ENCODE measurements around the gene TNPO1.
"Not testable (repeated sequence)": the region's sequence is repeated elsewhere in the genome, so short reads cannot be mapped to it uniquely, and the experiment has no call there.

Gene TNPO1

DNA sequence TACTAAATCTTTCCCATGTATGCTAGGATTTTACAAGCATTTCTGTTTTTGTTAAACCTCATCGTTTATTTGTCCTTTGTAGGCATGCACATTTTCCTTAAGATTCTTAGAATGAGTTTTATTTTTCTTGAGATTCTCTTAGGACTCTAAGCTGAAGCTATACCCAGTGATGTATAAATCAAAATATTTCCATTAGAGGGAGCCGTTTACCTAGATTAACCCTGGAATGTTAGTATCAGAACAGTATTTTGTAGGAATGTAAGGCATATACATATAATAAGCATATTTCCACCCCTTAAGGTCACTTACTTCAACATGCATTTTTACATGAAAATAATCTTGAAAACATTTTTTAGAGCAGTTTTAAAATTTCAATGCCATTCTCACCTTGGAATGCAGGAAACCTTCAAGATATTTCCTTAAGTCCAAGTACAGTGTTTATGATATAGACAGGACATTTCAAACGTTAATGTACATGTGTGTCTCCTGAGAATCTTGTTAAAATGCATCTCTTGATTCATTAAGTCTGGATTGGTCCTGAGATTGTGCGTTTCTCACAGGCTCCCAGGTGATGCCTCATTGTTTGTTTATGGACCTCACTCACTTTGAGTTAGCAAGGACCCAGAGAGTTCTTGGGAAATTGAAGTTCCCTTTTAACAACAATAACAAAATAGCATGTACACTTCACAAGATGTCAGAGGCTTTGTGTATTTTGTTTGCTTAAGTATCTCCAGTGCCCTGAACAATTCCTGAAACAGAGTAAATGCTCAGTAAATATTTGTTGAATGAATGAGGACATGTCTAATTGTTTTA is 104.4 kb downstream of the TNPO1 start:
- ChIA-PET POLR2A (no interaction called here), CTCF (interaction anchor here (0.9 to 1.3 kb wide), 2 partner anchors 113 to 297 kb away, joined by 3 read pairs; no protein-coding TSS in a partner anchor)
- no peak overlapping the region for H3K4me3 ChIP-seq (ENCODE audit: control insufficient read depth in 1 of 7, extremely low read depth in 1 of 7, insufficient read depth in 4 of 7, low read depth in 2 of 7, low read length in 6 of 7)
- peak; percentile 26 to 49 (median 40) for DNase-seq
- H3K36me3 ChIP-seq (ENCODE audit: control insufficient read depth in 4 of 4, insufficient read depth in 4 of 4, low read length in 3 of 4): no peaks in the 10 kb centered on the region
- H3K4me1 ChIP-seq (ENCODE audit: control extremely low read depth in 1 of 4, control insufficient read depth in 4 of 4, insufficient read depth in 4 of 4, low read length in 3 of 4): no peaks in the 10 kb centered on the region
- H3K9me3 ChIP-seq (ENCODE audit: control extremely low read depth in 1 of 5, control insufficient read depth in 4 of 5, insufficient read depth in 2 of 5, low read depth in 1 of 5, low read length in 4 of 5): no peaks in the 10 kb centered on the region
- 38% methylated on average over 1 of the region's 4 CpGs for WGBS (ENCODE audit: insufficient coverage)
- H3K27me3 ChIP-seq (replicated peaks in 2 of 5; ENCODE audit: control insufficient read depth in 4 of 5, insufficient read depth in 5 of 5, low read length in 4 of 5): peaks cover 0 to 2% (median 0%) of the 10 kb centered on the region in 5 experiments
- no peak overlapping the region for H3K27ac ChIP-seq (ENCODE audit: insufficient read depth in 1 of 2, low read depth in 1 of 2, low read length in 2 of 2, poor library complexity in 1 of 2, severe bottlenecking in 2 of 2)

DNA sequence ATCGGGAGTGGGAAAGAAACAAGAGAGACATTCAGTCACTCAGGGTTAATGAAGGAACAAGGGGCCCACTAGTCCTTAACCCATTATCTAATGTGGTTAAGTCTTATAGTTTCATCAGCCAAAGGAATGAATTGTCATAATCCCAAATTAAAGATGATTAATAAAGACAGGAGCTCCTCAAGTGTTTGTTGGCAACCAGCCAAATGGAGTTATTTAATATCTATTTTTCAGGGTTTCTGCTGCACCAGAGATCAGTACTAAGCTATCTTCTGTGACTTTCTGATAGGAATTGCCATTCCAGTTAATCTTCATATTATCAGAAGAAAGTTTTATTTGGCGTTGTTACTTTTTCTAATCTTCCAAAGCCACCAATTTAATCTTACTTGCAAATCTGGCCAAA is 105.4 kb downstream of the TNPO1 start:
- 83% methylated on average over 2 of the region's 2 CpGs for WGBS (ENCODE audit: insufficient coverage)

DNA sequence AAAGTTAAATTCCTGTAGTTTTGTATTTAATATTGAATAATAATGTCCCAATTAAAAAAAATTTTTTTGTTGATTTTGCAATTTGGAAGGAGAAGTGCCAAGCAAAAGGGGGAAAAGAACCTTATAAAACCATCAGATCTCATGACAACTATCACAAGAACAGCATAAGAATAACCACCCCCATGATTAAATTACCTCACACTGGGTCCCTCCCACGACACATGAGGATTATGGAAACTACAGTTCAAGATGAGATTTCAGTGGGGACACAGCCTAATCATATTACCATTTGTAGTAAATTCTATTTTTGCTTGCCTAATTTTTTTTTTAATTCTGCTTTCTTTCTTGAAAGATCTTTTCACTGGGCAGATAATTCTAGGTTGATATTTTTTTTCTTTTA is 106.0 kb downstream of the TNPO1 start:
- Histone ChIP-seq H3K27me3 (replicated peaks in 2 of 5; ENCODE audit: control insufficient read depth in 4 of 5, insufficient read depth in 5 of 5, low read length in 4 of 5) (peaks cover 0 to 2% (median 0%) of the 10 kb centered on the region in 5 experiments), H3K9me3 (ENCODE audit: control extremely low read depth in 1 of 5, control insufficient read depth in 4 of 5, insufficient read depth in 2 of 5, low read depth in 1 of 5, low read length in 4 of 5) (no peaks in the 10 kb centered on the region), H3K4me3 (ENCODE audit: control insufficient read depth in 1 of 7, extremely low read depth in 1 of 7, insufficient read depth in 4 of 7, low read depth in 2 of 7, low read length in 6 of 7) (no peak overlapping the region), H3K27ac (ENCODE audit: insufficient read depth in 1 of 2, low read depth in 1 of 2, low read length in 2 of 2, poor library complexity in 1 of 2, severe bottlenecking in 2 of 2) (no peak overlapping the region), H3K4me1 (ENCODE audit: control extremely low read depth in 1 of 4, control insufficient read depth in 4 of 4, insufficient read depth in 4 of 4, low read length in 3 of 4) (no peaks in the 10 kb centered on the region), H3K36me3 (ENCODE audit: control insufficient read depth in 4 of 4, insufficient read depth in 4 of 4, low read length in 3 of 4) (no peaks in the 10 kb centered on the region)
- POLR2A ChIA-PET: no interaction called here
- CTCF ChIA-PET: no interaction called here
- no peak for DNase-seq
- no CpG with 5 or more reads among the region's 1 CpG for WGBS (ENCODE audit: insufficient coverage)

More for the DNA sequence above, 105.4 kb downstream of the TNPO1 start:
- DNase-seq: no peak
- Histone ChIP-seq H3K4me3 (ENCODE audit: control insufficient read depth in 1 of 7, extremely low read depth in 1 of 7, insufficient read depth in 4 of 7, low read depth in 2 of 7, low read length in 6 of 7) (no peak overlapping the region), H3K4me1 (ENCODE audit: control extremely low read depth in 1 of 4, control insufficient read depth in 4 of 4, insufficient read depth in 4 of 4, low read length in 3 of 4) (no peaks in the 10 kb centered on the region), H3K27ac (ENCODE audit: insufficient read depth in 1 of 2, low read depth in 1 of 2, low read length in 2 of 2, poor library complexity in 1 of 2, severe bottlenecking in 2 of 2) (no peak overlapping the region), H3K9me3 (ENCODE audit: control extremely low read depth in 1 of 5, control insufficient read depth in 4 of 5, insufficient read depth in 2 of 5, low read depth in 1 of 5, low read length in 4 of 5) (no peaks in the 10 kb centered on the region), H3K27me3 (replicated peaks in 2 of 5; ENCODE audit: control insufficient read depth in 4 of 5, insufficient read depth in 5 of 5, low read length in 4 of 5) (peaks cover 0 to 2% (median 0%) of the 10 kb centered on the region in 5 experiments), H3K36me3 (ENCODE audit: control insufficient read depth in 4 of 4, insufficient read depth in 4 of 4, low read length in 3 of 4) (no peaks in the 10 kb centered on the region)
- ChIA-PET POLR2A (no interaction called here), CTCF (no interaction called here)

DNA sequence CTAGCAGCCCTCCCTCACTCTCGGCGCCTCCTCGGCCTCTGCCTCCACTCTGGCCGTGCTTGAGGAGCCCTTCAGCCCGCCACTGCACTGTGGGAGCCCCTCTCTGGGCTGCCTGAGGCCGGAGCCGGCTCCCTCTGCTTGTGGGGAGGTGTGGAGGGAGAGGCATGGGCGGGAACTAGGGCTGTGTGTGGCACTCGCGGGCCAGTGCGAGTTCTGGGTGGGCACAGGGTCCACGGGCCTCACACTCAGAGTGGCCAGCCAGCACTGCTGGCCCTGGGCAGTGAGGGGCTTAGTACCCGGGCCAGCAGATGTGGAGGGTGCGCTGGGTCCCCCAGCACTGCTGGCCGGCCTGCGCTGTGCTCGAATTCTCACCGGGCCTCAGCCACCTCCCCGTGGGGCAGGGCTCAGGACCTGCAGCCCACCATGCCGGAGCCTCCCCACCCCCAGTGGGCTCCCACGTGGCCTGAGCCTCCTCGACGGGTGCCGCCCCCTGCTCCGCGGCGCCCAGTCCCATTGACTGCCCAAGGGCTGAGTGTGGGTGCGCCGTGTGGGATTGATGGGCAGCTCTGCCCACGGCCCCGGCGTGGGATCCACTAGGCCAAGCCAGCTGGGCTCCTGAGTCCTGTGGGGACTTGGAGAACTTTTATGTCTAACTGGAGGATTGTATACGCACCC is 109.0 kb downstream of the TNPO1 start:
- DNase-seq: no peak
- no peaks in the 10 kb centered on the region for H3K4me1 ChIP-seq (ENCODE audit: control extremely low read depth in 1 of 4, control insufficient read depth in 4 of 4, insufficient read depth in 4 of 4, low read length in 3 of 4)
- peaks cover 0 to 2% (median 0%) of the 10 kb centered on the region in 5 experiments for H3K27me3 ChIP-seq (replicated peaks in 2 of 5; ENCODE audit: control insufficient read depth in 4 of 5, insufficient read depth in 5 of 5, low read length in 4 of 5)
- H3K9me3 ChIP-seq (ENCODE audit: control extremely low read depth in 1 of 5, control insufficient read depth in 4 of 5, insufficient read depth in 2 of 5, low read depth in 1 of 5, low read length in 4 of 5): no peaks in the 10 kb centered on the region
- no peaks in the 10 kb centered on the region for H3K36me3 ChIP-seq (ENCODE audit: control insufficient read depth in 4 of 4, insufficient read depth in 4 of 4, low read length in 3 of 4)
- WGBS (ENCODE audit: insufficient coverage): 92% methylated on average over 30 of the region's 33 CpGs
- H3K4me3 ChIP-seq (ENCODE audit: control insufficient read depth in 1 of 7, extremely low read depth in 1 of 7, insufficient read depth in 4 of 7, low read depth in 2 of 7, low read length in 6 of 7): no peak overlapping the region
- ChIA-PET CTCF (no interaction called here), POLR2A (no interaction called here)
- no peak overlapping the region for H3K27ac ChIP-seq (ENCODE audit: insufficient read depth in 1 of 2, low read depth in 1 of 2, low read length in 2 of 2, poor library complexity in 1 of 2, severe bottlenecking in 2 of 2)

DNA sequence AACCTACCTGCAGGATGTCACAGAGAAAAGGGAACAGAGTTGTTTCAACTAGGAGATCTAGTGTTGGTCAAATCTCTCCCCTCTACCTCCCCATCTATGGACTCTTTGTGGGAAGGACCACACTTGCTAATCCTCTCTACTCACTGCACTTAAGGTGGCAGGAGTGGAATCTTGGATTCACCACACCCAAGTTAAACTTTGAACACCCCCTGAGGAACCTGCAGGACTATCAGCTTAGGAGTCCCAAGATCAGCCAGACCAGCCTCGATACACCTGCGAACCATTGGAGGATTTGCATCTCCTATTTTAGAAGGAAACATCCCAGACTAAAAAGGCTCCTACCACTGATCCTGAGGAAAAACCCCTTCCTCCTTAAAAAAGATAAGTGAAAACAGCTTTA is 116.2 kb downstream of the TNPO1 start:
- H3K9me3 ChIP-seq (ENCODE audit: control extremely low read depth in 1 of 5, control insufficient read depth in 4 of 5, insufficient read depth in 2 of 5, low read depth in 1 of 5, low read length in 4 of 5); H3K36me3 ChIP-seq (ENCODE audit: control insufficient read depth in 4 of 4, insufficient read depth in 4 of 4, low read length in 3 of 4); DNase-seq; H3K4me1 ChIP-seq (ENCODE audit: control extremely low read depth in 1 of 4, control insufficient read depth in 4 of 4, insufficient read depth in 4 of 4, low read length in 3 of 4); H3K27me3 ChIP-seq (replicated peaks in 2 of 5; ENCODE audit: control insufficient read depth in 4 of 5, insufficient read depth in 5 of 5, low read length in 4 of 5); H3K27ac ChIP-seq (ENCODE audit: insufficient read depth in 1 of 2, low read depth in 1 of 2, low read length in 2 of 2, poor library complexity in 1 of 2, severe bottlenecking in 2 of 2); POLR2A ChIA-PET; H3K4me3 ChIP-seq (ENCODE audit: control insufficient read depth in 1 of 7, extremely low read depth in 1 of 7, insufficient read depth in 4 of 7, low read depth in 2 of 7, low read length in 6 of 7): not testable (repeated sequence)
- CTCF ChIA-PET: interaction anchor here (0.9 kb wide), 1 partner anchor 11 kb away, joined by 3 read pairs; no protein-coding TSS in a partner anchor
- WGBS (ENCODE audit: insufficient coverage): 80% methylated on average over 2 of the region's 2 CpGs

DNA sequence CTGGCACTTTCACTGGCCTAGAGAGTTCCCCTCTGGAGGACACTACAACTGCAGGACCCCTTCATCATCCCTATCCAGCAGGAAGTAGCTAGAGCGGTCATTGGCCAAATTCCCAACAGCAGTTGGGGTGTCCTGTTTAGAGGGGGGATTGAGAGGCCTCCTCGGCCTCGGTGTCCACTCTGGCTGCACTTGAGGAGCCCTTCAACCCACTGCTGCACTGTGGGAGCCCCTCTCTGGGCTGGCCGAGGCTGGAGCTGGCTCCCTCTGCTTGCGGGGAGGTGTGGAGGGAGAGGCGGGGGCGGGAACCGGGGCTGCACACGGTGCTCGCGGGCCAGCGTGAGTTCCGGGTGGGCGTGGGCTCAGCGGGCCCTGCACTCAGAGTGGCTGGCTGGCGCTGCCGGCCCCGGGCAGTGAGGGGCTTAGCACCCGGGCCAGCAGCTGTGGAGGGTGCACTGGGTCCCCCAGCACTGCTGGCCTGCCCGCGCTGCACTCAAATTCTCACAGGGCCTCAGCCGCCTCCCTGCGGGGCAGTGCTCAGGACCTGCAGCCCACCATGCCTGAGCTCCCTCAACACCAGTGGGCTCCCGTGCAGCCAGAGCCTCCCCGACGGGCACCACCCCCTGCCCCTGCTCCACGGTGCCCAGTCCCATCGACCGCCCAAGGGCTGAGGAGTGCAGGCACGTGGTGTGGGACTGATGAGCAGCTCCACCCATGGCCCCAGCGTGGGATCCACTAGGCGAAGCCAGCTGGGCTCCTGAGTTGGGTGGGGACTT is 118.7 kb downstream of the TNPO1 start:
- CTCF ChIA-PET; H3K27ac ChIP-seq (ENCODE audit: insufficient read depth in 1 of 2, low read depth in 1 of 2, low read length in 2 of 2, poor library complexity in 1 of 2, severe bottlenecking in 2 of 2); H3K4me3 ChIP-seq (ENCODE audit: control insufficient read depth in 1 of 7, extremely low read depth in 1 of 7, insufficient read depth in 4 of 7, low read depth in 2 of 7, low read length in 6 of 7); H3K36me3 ChIP-seq (ENCODE audit: control insufficient read depth in 4 of 4, insufficient read depth in 4 of 4, low read length in 3 of 4); H3K27me3 ChIP-seq (replicated peaks in 2 of 5; ENCODE audit: control insufficient read depth in 4 of 5, insufficient read depth in 5 of 5, low read length in 4 of 5); POLR2A ChIA-PET; H3K4me1 ChIP-seq (ENCODE audit: control extremely low read depth in 1 of 4, control insufficient read depth in 4 of 4, insufficient read depth in 4 of 4, low read length in 3 of 4); DNase-seq; H3K9me3 ChIP-seq (ENCODE audit: control extremely low read depth in 1 of 5, control insufficient read depth in 4 of 5, insufficient read depth in 2 of 5, low read depth in 1 of 5, low read length in 4 of 5): not testable (repeated sequence)
- WGBS (ENCODE audit: insufficient coverage): 96% methylated on average over 23 of the region's 32 CpGs

DNA sequence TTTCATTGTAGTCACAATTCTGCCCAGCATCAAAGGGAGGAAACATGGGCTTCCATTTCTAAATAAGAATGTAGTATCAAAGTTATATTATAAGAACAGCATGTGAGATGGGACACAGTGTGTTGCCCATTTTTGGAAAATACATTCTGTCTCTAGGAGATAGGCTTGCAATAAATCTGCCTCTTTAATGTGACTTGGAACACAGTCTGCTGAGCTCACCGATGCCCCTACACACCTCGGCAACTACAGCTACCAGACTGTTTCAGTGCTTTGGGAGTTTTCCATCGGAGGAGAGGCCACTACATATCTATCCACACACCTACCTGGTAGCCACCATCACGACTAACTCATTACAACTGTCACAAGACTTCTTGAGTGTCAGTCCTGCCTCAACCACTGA is 120.4 kb downstream of the TNPO1 start:
- Histone ChIP-seq H3K4me3 (ENCODE audit: control insufficient read depth in 1 of 7, extremely low read depth in 1 of 7, insufficient read depth in 4 of 7, low read depth in 2 of 7, low read length in 6 of 7) (no peak overlapping the region), H3K4me1 (ENCODE audit: control extremely low read depth in 1 of 4, control insufficient read depth in 4 of 4, insufficient read depth in 4 of 4, low read length in 3 of 4) (peaks cover 0 to 5% (median 4%) of the 10 kb centered on the region in 4 experiments), H3K36me3 (ENCODE audit: control insufficient read depth in 4 of 4, insufficient read depth in 4 of 4, low read length in 3 of 4) (no peaks in the 10 kb centered on the region), H3K9me3 (ENCODE audit: control extremely low read depth in 1 of 5, control insufficient read depth in 4 of 5, insufficient read depth in 2 of 5, low read depth in 1 of 5, low read length in 4 of 5) (peaks cover 0 to 5% (median 0%) of the 10 kb centered on the region in 5 experiments), H3K27me3 (replicated peaks in 2 of 5; ENCODE audit: control insufficient read depth in 4 of 5, insufficient read depth in 5 of 5, low read length in 4 of 5) (no peaks in the 10 kb centered on the region), H3K27ac (ENCODE audit: insufficient read depth in 1 of 2, low read depth in 1 of 2, low read length in 2 of 2, poor library complexity in 1 of 2, severe bottlenecking in 2 of 2) (no peak overlapping the region)
- no peak for DNase-seq
- CTCF ChIA-PET: no interaction called here
- WGBS (ENCODE audit: insufficient coverage): 100% methylated on average over 3 of the region's 4 CpGs
- POLR2A ChIA-PET: no interaction called here

All from common myeloid progenitor, CD34-positive (primary cell).